Activated gamma-delta T cell treated with anti-CD3 and anti-CD28 coated beads, Interleukin-2, amount 50 U/mL, for 16 hours (primary cell): Measurements from ENCODE around the gene C6.
"Not testable (repeated sequence)": the region's sequence is repeated elsewhere in the genome, so short reads cannot be mapped to it uniquely, and the experiment has no call there.

Source experiments
- DNase-seq: peaks from one replicate; pipeline ENCODE4 v3.0.0-alpha.2; 2020; ENCODE audit warnings: low read depth

The C6 gene

DNA sequence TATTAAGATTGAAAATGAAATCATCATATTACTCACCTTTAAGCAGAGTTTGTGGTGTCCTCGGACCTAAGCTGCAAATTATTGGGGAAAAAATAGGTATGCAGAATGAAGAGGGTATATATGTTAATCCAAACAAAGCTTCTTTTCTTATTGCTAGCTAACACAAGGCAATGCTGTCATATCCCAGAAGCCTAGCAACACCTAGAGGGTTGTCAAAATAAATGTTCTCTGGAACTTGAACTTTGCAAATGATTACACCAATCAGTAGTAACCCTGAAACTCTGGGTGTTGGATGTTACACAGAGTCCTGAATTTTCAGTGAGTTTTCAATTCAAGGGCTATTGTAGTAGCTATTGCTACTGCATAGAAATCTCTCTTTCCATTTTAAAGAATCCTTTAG, at the start of gene C6:
Gene C6, minus strand, starts transcription at position 193 of the 400 bp plus-strand sequence. CDS start 10,302 bp downstream, outside the sequence.
- DNase-seq, result no peak

GRCh38 chr5:41256400-41256799, 43.1 kb upstream of the C6 start:
- DNase-seq, result no peak

DNA sequence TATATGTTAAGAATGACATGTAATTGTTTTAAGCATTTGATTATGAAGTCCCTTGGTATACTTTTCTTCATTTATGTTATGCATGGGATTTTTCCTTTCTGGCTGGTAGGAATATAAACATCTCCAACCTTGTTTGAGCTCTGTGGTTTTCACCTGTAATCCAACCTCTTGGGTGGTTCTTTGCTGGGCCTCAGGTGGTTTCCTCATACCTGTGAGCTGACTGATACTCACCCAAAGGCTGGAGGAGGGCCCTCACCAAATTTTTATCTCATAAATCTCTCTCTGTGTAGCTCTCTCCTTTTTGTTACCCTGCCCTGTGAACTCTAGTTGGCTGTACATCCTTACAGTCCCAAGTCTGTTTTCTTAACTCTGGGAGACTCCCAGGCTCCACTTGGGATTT, 39.8 kb upstream of the C6 start:
- DNase-seq, result no peak

DNA sequence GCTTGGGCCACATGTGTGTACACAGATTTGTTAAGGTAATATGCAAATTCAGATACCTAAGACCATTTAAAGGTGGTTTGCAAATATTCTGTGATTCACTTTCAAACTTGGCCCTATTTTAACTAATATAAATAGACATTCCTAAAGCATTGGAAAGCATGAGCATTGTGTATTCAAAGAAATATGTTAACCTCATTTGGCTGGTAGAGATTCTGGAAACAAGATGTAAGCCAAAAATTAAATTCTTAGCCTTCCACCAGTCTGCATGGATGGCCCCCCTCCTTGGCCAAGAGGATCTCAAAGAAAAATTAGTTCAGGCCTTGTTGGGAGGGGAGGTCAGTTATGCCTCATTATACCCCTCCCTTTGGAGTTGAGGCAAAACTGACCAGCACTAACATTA, 38.7 kb upstream of the C6 start:
- no peak for DNase-seq

DNA sequence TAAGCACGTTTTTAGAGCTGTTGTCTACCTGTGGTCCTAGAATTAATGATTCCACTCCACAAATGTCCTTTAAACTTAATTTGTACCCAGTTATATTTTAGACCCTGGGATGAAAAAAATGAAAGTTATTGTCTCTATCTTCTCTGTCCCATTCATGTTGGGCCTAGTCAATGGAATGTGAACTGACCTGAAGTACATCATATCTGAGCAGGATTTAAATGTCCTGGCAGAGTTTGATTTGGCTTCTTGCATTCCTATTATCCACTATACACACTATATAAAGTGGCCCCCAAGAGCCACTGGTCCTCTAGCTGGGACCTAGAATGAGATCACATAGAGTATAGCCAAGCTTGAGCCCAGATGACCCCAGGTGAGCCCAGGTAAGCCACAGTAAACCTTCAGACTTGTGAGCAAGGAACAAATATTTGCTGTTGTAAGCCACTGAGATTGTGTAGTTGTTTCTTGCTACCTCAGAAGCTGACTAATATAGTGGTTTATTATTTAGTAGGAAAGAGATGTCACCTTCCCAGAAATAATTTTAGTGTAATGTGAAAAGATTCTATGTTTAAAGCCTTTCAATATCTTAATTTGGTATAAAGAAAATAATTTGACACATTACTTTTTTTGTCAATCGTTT, 37.1 kb upstream of the C6 start:
- no peak for DNase-seq

- no peak for DNase-seq
Measured at GRCh38 chr5:41247135-41247534, 33.8 kb upstream of the C6 start.

DNA sequence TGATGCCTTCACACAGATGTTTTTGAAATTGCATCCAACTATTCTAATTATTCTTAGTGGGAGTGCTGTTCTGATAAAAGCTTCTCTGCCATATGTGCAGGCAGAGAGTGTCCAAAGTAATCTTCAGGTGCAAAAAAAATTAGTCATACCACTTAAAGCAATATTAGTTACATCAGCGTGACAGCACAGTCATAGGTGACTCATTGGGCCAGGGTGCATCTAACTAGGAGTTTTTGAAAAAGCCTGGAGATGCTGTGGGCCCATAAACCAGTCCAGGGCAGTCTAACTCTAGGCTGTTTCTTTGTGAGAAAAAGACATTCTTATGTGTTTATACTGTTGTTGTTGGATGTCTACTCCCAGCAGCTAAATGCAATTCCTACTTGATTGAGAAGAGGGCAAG, 33.0 kb upstream of the C6 start:
- no peak for DNase-seq

GRCh38 chr5:41243558-41243957, 30.2 kb upstream of the C6 start:
- DNase-seq, result no peak

GRCh38 chr5:41240985-41241384, 27.7 kb upstream of the C6 start:
- no peak for DNase-seq

GRCh38 chr5:41240390-41240789, 27.1 kb upstream of the C6 start:
- no peak for DNase-seq

GRCh38 chr5:41234475-41234874, 21.1 kb upstream of the C6 start:
- no peak for DNase-seq

DNA sequence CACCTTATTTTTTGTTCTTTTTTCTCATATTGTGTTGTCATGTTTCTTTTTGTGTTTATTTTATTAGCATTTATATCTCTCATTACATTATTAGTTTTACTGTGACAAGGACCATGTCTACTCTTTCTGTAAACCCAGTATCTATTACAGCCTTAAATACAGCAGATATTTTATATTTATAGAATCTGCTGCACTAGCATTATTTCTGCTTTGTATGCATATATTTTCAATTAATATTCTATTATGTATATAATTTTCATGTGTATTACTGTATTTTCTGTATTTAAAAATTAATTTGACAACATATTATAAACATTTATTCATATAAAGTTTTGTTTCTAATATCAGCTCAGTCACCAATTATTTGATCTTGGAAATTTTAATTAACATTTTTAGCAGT, 19.5 kb upstream of the C6 start:
- DNase-seq, result no peak

GRCh38 chr5:41230276-41230675, 16.9 kb upstream of the C6 start:
- not testable (repeated sequence) for DNase-seq

GRCh38 chr5:41223962-41224361, 10.6 kb upstream of the C6 start:
- no peak for DNase-seq

DNA sequence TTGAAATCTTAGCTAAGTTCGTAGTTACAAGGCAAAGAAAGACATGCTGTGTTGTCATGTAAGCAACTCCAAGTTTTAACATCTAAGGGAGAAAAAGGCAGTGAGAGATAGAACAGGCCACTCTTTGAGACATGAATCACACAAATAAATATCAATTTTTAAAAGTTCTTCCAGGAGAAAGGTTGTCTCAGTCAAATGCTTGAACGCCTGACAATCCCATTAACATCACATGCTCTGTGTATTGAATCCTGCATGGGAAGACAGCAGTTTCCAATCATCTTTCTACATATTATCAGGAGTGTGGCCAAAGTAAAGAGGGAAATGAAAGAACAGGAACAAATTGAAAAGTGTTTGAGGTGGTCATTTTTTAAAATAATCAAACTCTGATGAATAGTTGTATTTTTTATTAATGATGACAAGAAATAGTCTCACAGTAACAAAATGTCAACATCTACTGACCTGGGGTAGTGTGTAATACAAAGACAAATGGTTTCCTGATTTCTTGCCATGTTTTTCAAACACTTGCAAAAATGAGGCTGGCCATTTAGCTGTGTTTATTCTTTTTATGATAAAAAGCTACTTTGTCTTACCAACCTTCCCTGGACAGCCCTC, 6.4 kb upstream of the C6 start:
- DNase-seq, result no peak

DNA sequence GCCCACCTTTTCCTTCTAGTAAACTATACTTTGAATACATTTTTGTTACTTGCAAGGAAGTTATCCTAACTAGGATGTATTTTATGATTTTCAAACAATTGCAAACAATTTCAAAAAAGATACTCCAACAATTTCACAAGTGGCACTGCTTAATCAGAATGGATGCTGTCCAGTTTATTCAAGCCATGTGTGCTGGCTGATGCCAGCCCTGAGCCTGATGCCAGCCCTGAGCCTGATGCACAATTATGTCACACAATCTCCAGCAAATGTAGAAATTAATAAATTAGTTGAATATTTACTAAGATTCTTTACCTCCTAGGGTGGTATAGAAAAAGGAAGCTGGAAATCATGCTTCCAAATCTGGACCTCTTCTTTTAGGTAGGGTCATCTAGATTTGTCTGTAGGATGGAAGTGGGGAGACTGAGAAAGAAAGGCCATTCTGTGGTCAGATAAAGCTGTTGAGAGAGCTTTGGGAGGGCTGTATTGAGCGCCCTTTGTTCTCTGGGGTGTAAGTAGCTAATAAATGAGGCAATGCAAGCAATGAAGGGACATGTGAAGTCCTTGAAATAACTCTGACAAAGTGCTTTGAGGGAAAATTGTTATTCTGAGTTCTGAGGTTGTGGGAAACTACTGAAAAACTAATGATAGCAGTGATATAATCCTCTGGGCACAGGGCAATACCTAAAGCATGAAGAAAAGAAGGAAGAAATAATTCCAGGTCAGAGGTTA, 5.8 kb upstream of the C6 start:
- DNase-seq, result no peak

GRCh38 chr5:41214182-41214581, 850 bp upstream of the C6 start:
- no peak for DNase-seq

GRCh38 chr5:41212935-41213334, 397 bp downstream of the C6 start:
- no peak for DNase-seq

DNA sequence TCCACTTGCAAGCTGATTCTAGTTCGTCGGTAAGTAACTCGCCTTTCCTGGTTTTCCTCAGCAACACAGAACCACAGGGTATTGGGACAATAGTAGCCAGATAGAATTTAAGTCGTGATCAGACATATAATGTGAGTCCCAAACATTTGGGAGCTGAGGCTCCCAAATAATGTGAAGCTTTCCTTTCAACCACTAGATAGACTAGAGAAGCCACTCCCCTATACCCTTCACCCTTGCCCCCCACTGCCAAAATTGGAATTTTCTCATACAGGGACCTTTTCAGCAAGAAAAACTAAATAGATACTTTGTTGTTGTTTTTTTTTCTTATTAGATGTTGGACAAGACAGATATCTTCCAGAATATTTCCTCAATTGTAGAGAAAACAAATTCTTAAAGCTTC, 1.9 kb downstream of the C6 start:
- DNase-seq, result no peak

DNA sequence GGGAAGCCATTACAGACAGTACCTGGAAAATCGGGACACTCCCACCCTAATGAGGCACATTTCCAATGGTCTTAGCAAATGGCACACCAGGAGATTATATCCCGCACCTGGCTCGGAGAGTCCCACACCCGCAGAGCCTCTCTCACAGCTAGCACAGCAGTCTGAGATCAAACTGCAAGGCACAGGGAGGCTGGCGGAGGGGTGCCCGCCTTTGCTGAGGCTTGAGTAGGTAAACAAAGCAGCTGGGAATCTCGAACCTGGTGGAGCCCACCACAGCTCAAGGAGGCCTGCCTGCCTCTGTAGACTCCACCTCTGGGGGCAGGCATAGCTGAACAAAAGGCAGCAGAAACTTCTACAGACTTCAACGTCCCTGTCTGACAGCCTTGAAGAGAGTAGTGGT, 7.9 kb downstream of the C6 start:
- DNase-seq, result not testable (repeated sequence)

- DNase-seq, result no peak
Measured at GRCh38 chr5:41203033-41203432, 10.3 kb downstream of the C6 start.

GRCh38 chr5:41201082-41201772, 12.1 kb downstream of the C6 start:
- no peak for DNase-seq

GRCh38 chr5:41200506-41200905, 12.8 kb downstream of the C6 start:
- no peak for DNase-seq
